Measurements from ENCODE around the gene SPATS2L. TPM values are rescaled to one million over a fixed set of nuclear protein-coding genes. Genes with fewer than 3 reads are reported as not detected.

SPATS2L gene
- total RNA-seq, 3 donors from 2014 or later, result 61.3 to 67.5 (median 64.5) TPM

DNA sequence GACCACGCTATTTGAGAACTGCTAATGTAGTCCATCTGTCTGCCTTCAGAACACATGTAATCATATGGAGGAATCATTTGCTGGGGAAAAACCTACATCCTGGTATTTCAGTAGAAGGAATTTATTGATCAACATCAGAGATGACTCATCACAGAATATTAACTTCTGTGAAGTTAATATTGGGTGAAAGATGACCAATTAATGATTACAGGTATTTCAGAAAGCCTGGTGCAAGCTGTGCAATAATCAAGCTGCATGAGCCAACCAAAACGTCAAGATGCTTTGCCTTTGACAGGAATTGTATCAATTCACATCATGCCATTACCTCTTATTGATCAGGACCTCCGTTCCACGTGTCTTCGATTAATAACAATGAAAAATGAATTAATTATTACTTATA is 9.4 kb upstream of the SPATS2L start:
- Histone ChIP-seq H3K4me1 (no peaks in the 10 kb centered on the region), H3K36me3 (no peaks in the 10 kb centered on the region), H3K27ac (no peak overlapping the region), H3K27me3 (no peaks in the 10 kb centered on the region), H3K9me3 (no peaks in the 10 kb centered on the region), H3K4me3 (no peak overlapping the region)
- intact Hi-C loops (cut with DNase I; ENCODE audit: low total_unique reads), result no loop called here
- no peak for DNase-seq (ENCODE audit: low spot score in 2 of 2)
- TF ChIP-seq, protein P1, sequence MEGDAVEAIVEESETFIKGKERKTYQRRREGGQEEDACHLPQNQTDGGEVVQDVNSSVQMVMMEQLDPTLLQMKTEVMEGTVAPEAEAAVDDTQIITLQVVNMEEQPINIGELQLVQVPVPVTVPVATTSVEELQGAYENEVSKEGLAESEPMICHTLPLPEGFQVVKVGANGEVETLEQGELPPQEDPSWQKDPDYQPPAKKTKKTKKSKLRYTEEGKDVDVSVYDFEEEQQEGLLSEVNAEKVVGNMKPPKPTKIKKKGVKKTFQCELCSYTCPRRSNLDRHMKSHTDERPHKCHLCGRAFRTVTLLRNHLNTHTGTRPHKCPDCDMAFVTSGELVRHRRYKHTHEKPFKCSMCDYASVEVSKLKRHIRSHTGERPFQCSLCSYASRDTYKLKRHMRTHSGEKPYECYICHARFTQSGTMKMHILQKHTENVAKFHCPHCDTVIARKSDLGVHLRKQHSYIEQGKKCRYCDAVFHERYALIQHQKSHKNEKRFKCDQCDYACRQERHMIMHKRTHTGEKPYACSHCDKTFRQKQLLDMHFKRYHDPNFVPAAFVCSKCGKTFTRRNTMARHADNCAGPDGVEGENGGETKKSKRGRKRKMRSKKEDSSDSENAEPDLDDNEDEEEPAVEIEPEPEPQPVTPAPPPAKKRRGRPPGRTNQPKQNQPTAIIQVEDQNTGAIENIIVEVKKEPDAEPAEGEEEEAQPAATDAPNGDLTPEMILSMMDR (IDR thresholded peaks at IDR 0.05), result no peak
- TF ChIP-seq POLR2A (IDR thresholded peaks at IDR 0.05) (no peak), POLR2AphosphoS5 (IDR thresholded peaks at IDR 0.05) (no peak)

DNA sequence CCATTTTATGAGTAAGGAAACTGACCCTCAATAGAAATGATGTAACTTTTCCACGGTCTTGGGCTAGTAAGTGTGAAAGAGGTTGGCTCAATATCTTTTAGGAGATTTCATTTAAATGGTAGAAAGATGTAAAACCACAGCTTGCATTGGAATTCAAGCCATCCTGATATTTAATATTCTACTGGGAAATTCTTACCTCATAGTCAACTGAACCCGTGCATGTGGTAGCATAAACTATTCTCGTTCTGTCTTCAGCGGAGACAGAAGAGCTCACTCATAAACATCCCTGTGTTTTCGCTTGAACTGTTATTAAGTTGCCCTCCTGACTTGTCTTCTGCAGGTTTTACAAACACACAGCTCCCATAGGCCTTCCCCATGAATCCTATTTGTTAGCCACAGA is 8.5 kb upstream of the SPATS2L start:
- intact Hi-C loops (cut with DNase I; ENCODE audit: low total_unique reads), result no loop called here
- H3K36me3 ChIP-seq, result no peaks in the 10 kb centered on the region
- H3K9me3 ChIP-seq, result no peaks in the 10 kb centered on the region
- no peak for DNase-seq (ENCODE audit: low spot score in 2 of 2)
- H3K4me3 ChIP-seq, result no peak overlapping the region
- no peaks in the 10 kb centered on the region for H3K27me3 ChIP-seq
- H3K4me1 ChIP-seq, result no peaks in the 10 kb centered on the region
- TF ChIP-seq POLR2AphosphoS5 (IDR thresholded peaks at IDR 0.05) (no peak), POLR2A (IDR thresholded peaks at IDR 0.05) (no peak)
- TF ChIP-seq, protein P1 (IDR thresholded peaks at IDR 0.05), result no peak
- no peak overlapping the region for H3K27ac ChIP-seq

DNA sequence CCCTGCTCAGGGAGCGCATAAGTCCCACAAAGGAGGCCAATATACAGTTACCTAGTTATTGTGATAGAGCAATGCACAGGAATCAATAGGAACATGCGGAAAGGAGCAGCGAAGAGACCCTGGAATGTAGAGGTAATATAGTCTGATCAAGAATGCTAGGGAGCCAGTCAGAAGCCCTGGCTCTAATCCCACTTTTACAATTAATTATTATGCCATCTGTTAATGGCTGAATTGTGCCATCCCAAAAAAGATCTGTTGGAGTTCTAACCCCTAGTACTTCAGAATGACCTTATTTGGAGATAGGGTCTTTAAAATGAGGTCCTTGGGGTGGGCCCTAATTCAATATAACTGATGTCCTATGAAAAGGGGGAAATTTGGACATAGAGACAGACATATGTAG is 7.7 kb upstream of the SPATS2L start:
- Histone ChIP-seq H3K4me3 (no peak overlapping the region), H3K36me3 (no peaks in the 10 kb centered on the region), H3K9me3 (no peaks in the 10 kb centered on the region), H3K4me1 (no peaks in the 10 kb centered on the region), H3K27ac (no peak overlapping the region), H3K27me3 (no peaks in the 10 kb centered on the region)
- TF ChIP-seq POLR2A (IDR thresholded peaks at IDR 0.05) (no peak), POLR2AphosphoS5 (IDR thresholded peaks at IDR 0.05) (no peak)
- TF ChIP-seq, protein P1 (IDR thresholded peaks at IDR 0.05), result no peak
- no peak for DNase-seq (ENCODE audit: low spot score in 2 of 2)
- intact Hi-C loops (cut with DNase I; ENCODE audit: low total_unique reads), result no loop called here

DNA sequence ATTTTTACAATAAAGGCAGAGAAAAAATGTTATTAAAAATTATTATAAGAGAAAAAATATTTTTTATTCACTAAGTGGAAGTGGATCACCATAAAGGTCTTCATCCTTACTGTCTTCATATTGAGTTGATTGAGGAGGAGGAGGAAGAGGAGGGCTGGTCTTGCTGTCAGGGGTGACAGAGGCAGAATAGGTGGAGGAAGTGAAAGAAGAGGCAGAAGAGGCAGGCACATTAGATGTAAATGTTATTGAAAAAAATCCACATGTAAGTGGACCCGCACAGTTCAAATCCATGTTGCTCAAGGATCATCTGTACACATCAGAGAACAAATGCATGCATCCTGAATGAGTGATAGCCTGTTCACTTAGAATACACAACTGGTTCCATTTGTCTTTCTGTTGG is 6.4 kb upstream of the SPATS2L start:
- Histone ChIP-seq H3K27ac (no peak overlapping the region), H3K9me3 (no peaks in the 10 kb centered on the region)
- intact Hi-C loops (cut with DNase I; ENCODE audit: low total_unique reads), result loop anchor here (2.0 kb wide), 1 partner anchor 77 kb away; no protein-coding TSS in a partner anchor

DNA sequence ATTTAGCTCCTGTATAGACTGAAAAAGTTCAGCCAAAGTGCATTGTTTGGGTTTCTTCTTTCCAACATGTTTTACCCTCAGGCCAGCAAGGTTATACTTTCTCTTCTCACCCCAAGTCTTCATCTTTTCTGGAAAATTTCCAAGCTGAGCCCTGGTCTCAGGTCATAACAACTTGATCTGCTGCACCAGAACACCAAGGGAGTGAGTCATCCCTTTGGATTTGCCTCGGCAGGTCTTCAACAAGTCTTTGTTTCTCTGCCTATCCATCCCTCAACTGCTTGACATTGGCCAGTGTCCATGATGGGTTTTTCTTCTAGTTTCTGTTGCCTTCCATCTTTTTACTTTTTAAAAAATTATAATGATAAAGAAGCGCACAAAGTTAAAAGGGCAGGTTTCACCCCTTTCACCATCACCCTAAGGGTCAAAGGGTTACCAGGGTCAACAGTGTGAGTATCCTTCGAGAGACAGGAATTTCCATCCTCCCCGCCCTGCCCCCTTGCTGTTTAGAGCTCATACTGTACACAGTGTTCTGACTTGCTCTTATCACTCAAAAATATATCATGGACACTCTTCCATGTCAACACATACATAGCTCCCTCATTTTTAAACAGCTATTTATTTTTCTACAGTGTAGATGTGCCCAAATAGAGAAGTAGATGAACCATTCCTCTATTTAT is 5.7 kb upstream of the SPATS2L start:
- Histone ChIP-seq H3K27me3 (no peaks in the 10 kb centered on the region), H3K27ac (no peak overlapping the region), H3K4me1 (no peaks in the 10 kb centered on the region), H3K9me3 (no peaks in the 10 kb centered on the region), H3K36me3 (no peaks in the 10 kb centered on the region), H3K4me3 (no peak overlapping the region)
- peak in 1 of 2 donors; percentile 47 for DNase-seq (ENCODE audit: low spot score in 2 of 2)
- TF ChIP-seq, protein P1 (IDR thresholded peaks at IDR 0.05), result no peak
- TF ChIP-seq POLR2AphosphoS5 (IDR thresholded peaks at IDR 0.05) (no peak), POLR2A (IDR thresholded peaks at IDR 0.05) (no peak)
- intact Hi-C loops (cut with DNase I; ENCODE audit: low total_unique reads), result loop anchor here (2.0 kb wide), 1 partner anchor 78 kb away; no protein-coding TSS in a partner anchor

More for the DNA sequence above, 6.4 kb upstream of the SPATS2L start:
- H3K4me1 ChIP-seq, result no peaks in the 10 kb centered on the region
- no peak for DNase-seq (ENCODE audit: low spot score in 2 of 2)
- H3K4me3 ChIP-seq, result no peak overlapping the region
- no peaks in the 10 kb centered on the region for H3K36me3 ChIP-seq
- no peaks in the 10 kb centered on the region for H3K27me3 ChIP-seq
- no peak for TF ChIP-seq POLR2AphosphoS5 (IDR thresholded peaks at IDR 0.05)
- no peak for TF ChIP-seq POLR2A (IDR thresholded peaks at IDR 0.05)
- TF ChIP-seq, protein P1 (IDR thresholded peaks at IDR 0.05), result no peak

All from breast epithelium (tissue), 4 donors.